Mesenteric fat pad (tissue), 1 donor: Measurements from ENCODE around the gene CRP. TPM values are rescaled to one million over a fixed set of nuclear protein-coding genes. Genes with fewer than 3 reads are reported as not detected.
"Not testable (repeated sequence)": the region's sequence is repeated elsewhere in the genome, so short reads cannot be mapped to it uniquely, and the experiment has no call there.

ENCODE experiments used
- DNase-seq: peaks from one replicate; pipeline ENCODE4 v3.0.0-alpha.2; 2020; ENCODE audit warnings: low spot score
- long read RNA-seq: library from polyadenylated mRNA; unstranded; transcript quantifications from one replicate; pipeline ENCODE4 v2.0.0, GENCODE V29; 2020
- total RNA-seq: library from RNA; stranded (reverse); fragmentation: NEBNext Ultra II Directional; extraction: Animal tissue kit (Norgen Biotek cat#: 25700); gene quantifications from one replicate; pipeline ENCODE4 v1.2.1, GENCODE V29; 2021
- donor health status: DM: yes; HTN: yes; CAD: no.

CRP gene
- not detected for total RNA-seq
- long read RNA-seq, result 0 reads

GRCh38 chr1:159714529-159714928 is at the start of gene CRP:
Gene CRP (minus strand): TSS chr1:159714589. CDS start chr1:159714485, 104 bp downstream.
- no peak for DNase-seq

GRCh38 chr1:159763686-159764085 is 49.3 kb upstream of the CRP start:
- no peak for DNase-seq

GRCh38 chr1:159756397-159756796 is 42.0 kb upstream of the CRP start:
- DNase-seq, result no peak

- DNase-seq, result no peak
Measured at GRCh38 chr1:159755451-159756007, 41.1 kb upstream of the CRP start.

- no peak for DNase-seq
Measured at GRCh38 chr1:159753386-159753785, 39.0 kb upstream of the CRP start.

- DNase-seq, result no peak
Measured at GRCh38 chr1:159752135-159752580, 37.8 kb upstream of the CRP start.

- no peak for DNase-seq
Measured at GRCh38 chr1:159751031-159751430, 36.6 kb upstream of the CRP start.

GRCh38 chr1:159750621-159751020 is 36.2 kb upstream of the CRP start:
- DNase-seq, result no peak

- DNase-seq, result no peak
Measured at GRCh38 chr1:159749630-159750029, 35.2 kb upstream of the CRP start.

- DNase-seq, result no peak
Measured at GRCh38 chr1:159748370-159748769, 34.0 kb upstream of the CRP start.

- no peak for DNase-seq
Measured at GRCh38 chr1:159746666-159747065, 32.3 kb upstream of the CRP start.

GRCh38 chr1:159743651-159744410 is 29.4 kb upstream of the CRP start:
- DNase-seq, result no peak

- DNase-seq, result no peak
Measured at GRCh38 chr1:159737238-159737916, 23.0 kb upstream of the CRP start.

- DNase-seq, result not testable (repeated sequence)
Measured at GRCh38 chr1:159723188-159723587, 8.8 kb upstream of the CRP start.

- DNase-seq, result no peak
Measured at GRCh38 chr1:159719990-159720389, 5.6 kb upstream of the CRP start.

GRCh38 chr1:159715855-159716254 is 1.5 kb upstream of the CRP start:
- DNase-seq, result no peak

GRCh38 chr1:159712080-159712479 is 2.3 kb downstream of the CRP start:
- no peak for DNase-seq

- no peak for DNase-seq
Measured at GRCh38 chr1:159707472-159708260, 6.7 kb downstream of the CRP start.

- DNase-seq, result no peak
Measured at GRCh38 chr1:159705904-159706256, 8.5 kb downstream of the CRP start.

GRCh38 chr1:159705251-159705903 is 9.0 kb downstream of the CRP start:
- DNase-seq, result no peak

- no peak for DNase-seq
Measured at GRCh38 chr1:159704481-159704880, 9.9 kb downstream of the CRP start.
